GM12873 (cell line): ENCODE data around the gene ELF5.

ENCODE experiments used
- CTCF ChIP-seq: IDR thresholded peaks from 2 replicates; pipeline ENCODE4 v1.5.1; 2012; ENCODE audit warnings: low read depth, mild to moderate bottlenecking, moderate library complexity, low read length, control low read depth; ENCODE audit not compliant: insufficient read depth; ENCODE audit errors: missing control alignments

The ELF5 gene

GRCh38 chr11:34510218-34510617 is 3.4 kb downstream of the ELF5 start:
- TF ChIP-seq CTCF: no peak

GRCh38 chr11:34509336-34509876 is 4.2 kb downstream of the ELF5 start:
- no peak for TF ChIP-seq CTCF

GRCh38 chr11:34508524-34508923 is 5.1 kb downstream of the ELF5 start:
- TF ChIP-seq CTCF: no peak

GRCh38 chr11:34507610-34508009 is 6.0 kb downstream of the ELF5 start:
- no peak for TF ChIP-seq CTCF

- TF ChIP-seq CTCF: no peak
These were observed 6.4 kb downstream of the ELF5 start for GRCh38 chr11:34507156-34507555.

GRCh38 chr11:34505874-34506273 is 7.7 kb downstream of the ELF5 start:
- TF ChIP-seq CTCF: no peak

- TF ChIP-seq CTCF: no peak
These were observed 10.6 kb downstream of the ELF5 start for GRCh38 chr11:34502949-34503348.
